Activated CD8-positive, alpha-beta memory T cell treated with anti-CD3 and anti-CD28 coated beads, Interleukin-2, amount 50 U/mL, for 24 hours (primary cell): ENCODE results near the gene AK8.

ENCODE experiments used
- DNase-seq: peaks from one replicate; pipeline ENCODE4 v3.0.0-alpha.2; 2020; ENCODE audit errors: extremely low read depth

Gene AK8

GRCh38 chr9:132770770-132771310 is 107.2 kb downstream of the AK8 start:
- DNase-seq, result no peak

- peak; percentile 32 for DNase-seq
Observed at GRCh38 chr9:132769906-132770769, 107.9 kb downstream of the AK8 start.

- DNase-seq, result no peak
Observed at GRCh38 chr9:132768932-132769905, 108.9 kb downstream of the AK8 start.

GRCh38 chr9:132763574-132763973 is 114.5 kb downstream of the AK8 start:
- no peak for DNase-seq

- DNase-seq, result no peak
Observed at GRCh38 chr9:132762896-132763295, 115.2 kb downstream of the AK8 start.

GRCh38 chr9:132761602-132762001 is 116.5 kb downstream of the AK8 start:
- DNase-seq, result no peak

GRCh38 chr9:132760057-132760456 is 118.0 kb downstream of the AK8 start:
- no peak for DNase-seq

GRCh38 chr9:132757016-132757415 is 121.1 kb downstream of the AK8 start:
- DNase-seq, result no peak

- no peak for DNase-seq
Observed at GRCh38 chr9:132756214-132756845, 121.8 kb downstream of the AK8 start.

- no peak for DNase-seq
Observed at GRCh38 chr9:132755096-132755495, 123.0 kb downstream of the AK8 start.

- DNase-seq, result no peak
Observed at GRCh38 chr9:132754236-132754635, 123.8 kb downstream of the AK8 start.

GRCh38 chr9:132753593-132753880 is 124.5 kb downstream of the AK8 start:
- DNase-seq, result no peak

- no peak for DNase-seq
Observed at GRCh38 chr9:132752877-132753592, 125.0 kb downstream of the AK8 start.

- no peak for DNase-seq
Observed at GRCh38 chr9:132750668-132751067, 127.4 kb downstream of the AK8 start.

GRCh38 chr9:132749306-132749705 is 128.8 kb downstream of the AK8 start:
- DNase-seq, result no peak

- DNase-seq, result no peak
Observed at GRCh38 chr9:132748450-132748849, 129.6 kb downstream of the AK8 start.

GRCh38 chr9:132745756-132746709 is 132.1 kb downstream of the AK8 start:
- DNase-seq, result no peak

- DNase-seq, result no peak
Observed at GRCh38 chr9:132744881-132745755, 133.0 kb downstream of the AK8 start.

- DNase-seq, result no peak
Observed at GRCh38 chr9:132743931-132744479, 134.1 kb downstream of the AK8 start.
